ENCODE measurements around the gene MTA2.
"Not testable (repeated sequence)": the region's sequence is repeated elsewhere in the genome, so short reads cannot be mapped to it uniquely, and the experiment has no call there.

MTA2 gene

DNA sequence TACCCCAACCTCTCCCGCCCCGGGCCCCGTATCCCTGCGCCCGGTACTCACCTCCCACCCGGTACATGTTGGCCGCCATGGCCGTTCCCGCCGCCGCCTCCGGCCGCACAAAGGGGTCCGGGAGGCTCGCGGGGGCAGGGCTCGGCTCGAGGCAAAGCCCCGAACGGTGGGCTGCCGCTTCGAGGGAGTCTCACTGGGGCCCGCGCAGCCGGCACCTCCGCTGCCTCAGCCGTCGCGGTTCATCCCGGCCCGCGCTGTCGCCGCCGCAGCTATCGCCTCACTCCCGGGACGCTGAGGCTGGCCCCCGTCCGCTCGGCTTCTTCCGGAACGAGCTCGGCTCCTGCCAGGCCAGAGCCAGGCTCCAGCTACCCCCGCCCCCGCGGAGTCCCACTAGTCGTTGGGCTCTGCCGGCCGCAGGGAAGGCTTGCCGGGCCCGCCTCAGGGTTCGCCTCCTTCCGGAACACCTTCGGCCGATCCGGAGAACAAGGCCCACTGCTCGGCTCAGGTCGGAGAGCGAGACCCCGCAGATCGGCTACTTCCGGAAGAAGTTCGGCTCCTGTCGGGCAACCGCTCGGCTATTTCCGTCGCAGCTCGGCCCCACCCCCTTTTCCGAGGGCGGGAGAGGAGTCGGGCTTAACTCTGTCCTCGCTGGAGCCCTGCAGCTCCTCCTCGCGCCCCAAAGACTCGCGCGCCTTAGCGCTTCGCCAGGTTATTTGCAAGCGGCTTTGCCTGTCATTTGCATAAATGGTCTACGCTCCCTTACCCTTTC is at the start of gene MTA2:
Gene MTA2, minus strand, starts transcription at position 494 of the 769 bp plus-strand sequence. Its CDS starts 415 bp downstream, at position 79.
- DNase-seq = peak; percentile 93

DNA sequence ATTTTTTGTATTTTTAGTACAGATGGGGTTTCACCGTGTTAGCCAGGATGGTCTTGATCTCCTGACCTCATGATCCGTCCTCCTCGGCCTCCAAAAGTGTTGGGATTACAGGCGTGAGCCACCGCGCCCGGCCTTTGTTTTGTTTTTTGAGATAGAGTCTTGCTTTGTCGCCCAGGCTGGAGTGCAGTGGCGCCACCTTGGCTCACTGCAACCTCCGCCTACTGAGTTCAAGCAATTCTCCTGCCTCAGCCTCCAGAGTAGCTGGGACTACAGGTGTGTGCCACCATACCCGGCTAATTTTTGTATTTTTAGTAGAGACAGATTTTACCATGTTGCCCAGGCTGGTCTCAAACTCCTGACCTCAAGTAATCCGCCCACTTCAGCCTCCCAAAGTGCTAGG is 48.6 kb upstream of the MTA2 start:
- DNase-seq = not testable (repeated sequence)

DNA sequence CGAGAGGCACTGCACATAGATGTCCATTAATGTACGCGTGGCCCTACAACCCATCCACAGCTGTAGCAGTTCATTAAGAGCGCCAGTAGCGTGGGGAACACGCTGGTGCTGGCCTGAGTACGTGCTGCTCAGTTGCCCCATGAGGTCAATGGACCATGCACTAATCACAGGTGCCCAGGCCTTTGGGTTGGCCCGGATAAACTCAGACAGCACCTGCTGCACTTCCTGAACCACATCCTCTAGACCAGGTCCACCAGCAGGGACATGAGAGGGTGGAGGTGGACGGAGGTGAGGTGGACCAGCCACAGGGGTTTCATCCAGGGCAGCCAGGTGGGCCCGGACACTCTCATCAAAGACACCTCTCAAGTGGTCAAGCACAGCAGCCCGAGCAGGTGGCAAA is 47.8 kb upstream of the MTA2 start:
- no peak for DNase-seq

DNA sequence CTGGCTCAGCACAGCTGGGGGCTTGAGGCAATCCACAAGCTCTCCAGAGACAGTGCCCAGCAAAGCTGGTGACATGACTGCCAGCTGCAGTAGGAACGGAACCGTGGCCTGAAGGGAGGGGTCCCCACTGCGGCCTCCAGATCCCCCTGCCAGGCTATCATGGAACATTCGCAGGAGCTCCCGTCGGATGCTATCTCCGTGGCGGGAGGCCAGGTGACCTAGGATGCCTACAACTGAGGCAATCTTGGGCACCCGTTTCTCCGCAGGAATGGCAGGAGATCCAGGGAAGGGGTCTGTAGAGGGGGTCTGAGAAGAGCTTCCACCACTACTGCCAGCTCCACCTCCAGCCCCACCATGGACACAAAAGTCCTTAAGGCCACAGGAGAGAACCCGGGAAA is 47.3 kb upstream of the MTA2 start:
- no peak for DNase-seq

DNA sequence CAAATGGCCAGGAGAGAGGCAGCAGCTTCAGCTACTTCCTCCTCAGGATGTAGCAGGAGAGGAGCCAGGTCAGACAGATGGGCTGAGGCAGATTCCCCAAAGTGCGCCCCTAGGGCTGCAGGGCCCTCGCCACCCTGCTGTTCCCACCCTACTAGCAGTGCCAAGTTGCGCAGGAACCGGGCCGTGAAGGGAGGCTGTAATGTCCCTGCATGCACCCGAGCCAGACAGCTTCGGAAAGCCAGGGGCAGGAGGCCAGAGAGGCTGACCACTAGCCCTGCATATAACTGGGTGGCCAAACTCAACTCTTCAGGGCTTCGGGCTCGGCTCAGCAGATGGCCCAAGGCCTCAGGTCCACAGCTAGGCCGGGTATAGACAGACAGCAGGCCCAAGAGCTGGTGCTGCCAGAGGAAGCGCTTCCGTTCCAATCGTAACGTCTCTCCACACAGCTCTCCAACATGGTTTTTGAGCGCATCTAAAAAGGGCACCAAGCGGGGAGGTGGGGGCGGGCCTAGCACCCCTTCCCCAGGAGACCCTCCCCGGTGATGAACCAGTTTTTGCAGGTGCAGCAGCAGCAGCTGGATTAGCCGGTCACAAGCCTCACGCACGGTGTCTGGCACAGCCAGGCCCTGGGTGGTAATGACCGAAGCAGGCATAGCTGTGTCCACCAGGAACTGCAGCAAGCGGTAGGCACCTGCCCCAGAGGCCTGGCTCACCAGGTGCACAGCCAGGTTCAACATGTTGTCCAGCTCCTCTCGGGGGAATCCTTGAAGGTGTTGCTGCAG is 46.7 kb upstream of the MTA2 start:
- DNase-seq = no peak

DNA sequence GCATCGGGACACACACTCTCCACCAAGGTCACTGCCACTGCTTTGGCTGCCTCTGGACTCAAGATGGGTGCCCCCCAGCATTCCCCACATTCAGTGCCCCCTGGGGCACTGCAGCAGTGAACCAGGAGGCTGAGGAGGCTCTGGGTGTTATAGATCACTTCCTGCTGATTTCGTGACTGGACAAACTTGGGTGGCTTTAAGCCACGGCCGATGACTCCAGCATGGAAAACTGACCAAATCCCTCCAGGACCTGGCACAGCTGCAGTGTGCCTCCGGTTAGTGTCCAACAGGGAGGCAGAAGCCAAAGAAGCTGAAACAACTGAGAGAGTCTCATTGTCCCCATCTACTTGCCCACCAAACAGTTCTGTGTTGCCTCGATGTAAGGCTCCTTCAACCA is 45.9 kb upstream of the MTA2 start:
- DNase-seq = no peak

DNA sequence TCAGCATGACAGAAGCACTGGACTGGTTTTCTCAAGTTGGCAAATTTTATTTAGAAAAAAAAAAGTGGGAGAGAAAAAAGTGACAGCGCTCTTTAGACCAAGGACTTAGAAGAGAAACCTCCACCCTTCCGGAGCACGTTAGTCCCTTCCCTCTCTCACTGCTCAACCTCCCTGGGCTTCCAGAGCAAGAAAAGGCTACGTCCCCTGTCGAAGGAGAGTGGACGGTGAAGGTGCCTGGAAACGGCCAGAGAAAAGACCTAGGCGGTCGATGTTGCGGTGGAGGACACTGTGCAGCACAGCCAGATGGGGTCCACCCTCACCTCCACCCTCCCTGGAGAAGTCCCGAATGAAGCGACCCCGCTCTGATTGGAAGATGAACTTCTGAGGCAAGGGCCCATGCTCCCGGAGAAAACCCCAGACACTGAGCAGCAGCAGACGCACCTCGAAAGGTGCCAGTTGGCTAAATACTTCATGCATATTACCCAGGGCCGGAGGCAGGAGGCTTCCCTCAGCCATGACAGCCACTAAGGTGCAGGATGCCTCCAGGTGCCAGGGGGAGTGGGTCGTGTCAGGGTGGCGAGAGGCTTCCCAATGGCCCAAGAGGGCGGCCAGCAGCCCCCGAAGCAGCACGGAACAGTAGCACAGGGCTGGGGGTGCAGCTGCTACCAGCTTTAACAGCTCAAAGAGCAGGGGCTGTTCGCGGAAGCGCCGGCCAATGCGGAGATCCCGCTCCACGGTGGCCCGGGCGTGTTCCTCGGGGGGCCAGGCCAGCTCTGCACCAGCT is 45.4 kb upstream of the MTA2 start:
- DNase-seq = no peak

DNA sequence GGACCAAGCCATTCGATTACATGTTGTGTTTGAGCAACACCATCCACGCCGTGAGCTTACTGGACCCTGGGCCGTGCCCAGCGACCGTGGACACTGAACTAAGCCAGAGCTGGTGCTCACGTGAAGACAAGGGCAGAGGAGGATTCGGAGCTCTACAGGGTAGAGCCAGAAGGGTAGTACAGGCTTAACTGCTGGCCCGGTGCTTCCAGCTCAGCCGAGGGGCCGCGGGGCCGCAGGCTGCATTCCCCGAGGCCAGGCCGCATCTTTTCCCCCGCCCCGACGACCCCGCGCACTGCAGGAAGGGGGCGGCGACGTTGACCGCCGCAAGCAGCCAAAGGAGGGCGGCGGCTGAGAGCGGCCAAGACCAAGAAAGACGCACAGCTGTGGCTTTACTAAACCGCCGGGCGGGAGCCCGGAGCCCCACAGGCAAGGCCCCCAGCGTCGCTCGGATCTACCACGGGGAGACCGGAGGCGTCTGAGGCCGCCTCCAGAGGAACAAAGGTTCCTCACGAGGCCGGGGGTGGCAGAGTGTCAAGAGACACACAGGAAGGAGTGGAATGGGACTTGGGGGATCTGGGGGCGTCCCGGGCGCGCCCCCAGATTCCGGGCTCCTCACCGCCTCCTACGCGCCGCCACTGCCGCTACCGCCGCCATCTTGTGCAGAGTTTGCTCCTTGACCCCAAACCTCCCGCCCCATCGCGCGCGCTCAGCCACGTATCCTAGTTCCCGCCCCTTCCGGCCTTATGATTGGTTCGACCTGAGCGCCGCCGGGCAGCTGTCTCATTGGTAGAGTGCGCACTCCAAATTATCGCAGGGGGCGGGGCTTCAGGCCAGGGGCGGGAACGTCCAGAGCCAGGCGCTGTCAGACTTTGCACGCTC is 44.5 kb upstream of the MTA2 start, which contains the start of gene GANAB:
Gene GANAB, minus strand, starts transcription at position 668 of the 879 bp plus-strand sequence. Its CDS starts 14 bp downstream, at position 654.
- DNase-seq = peak; percentile 98

DNA sequence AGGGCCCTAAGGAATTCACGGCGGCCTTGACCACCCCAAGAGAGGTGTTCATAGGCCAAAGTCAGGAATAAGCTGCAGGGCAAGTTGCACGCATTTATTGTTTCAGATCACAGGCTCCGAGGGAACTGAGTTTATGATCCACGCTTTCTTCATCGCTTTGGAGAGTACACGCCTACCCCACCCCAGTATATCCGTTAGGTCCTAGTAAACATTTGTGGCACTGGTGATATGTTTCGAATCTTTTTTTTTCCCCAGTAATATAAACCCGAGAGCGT is 43.9 kb upstream of the MTA2 start:
- DNase-seq = no peak

DNA sequence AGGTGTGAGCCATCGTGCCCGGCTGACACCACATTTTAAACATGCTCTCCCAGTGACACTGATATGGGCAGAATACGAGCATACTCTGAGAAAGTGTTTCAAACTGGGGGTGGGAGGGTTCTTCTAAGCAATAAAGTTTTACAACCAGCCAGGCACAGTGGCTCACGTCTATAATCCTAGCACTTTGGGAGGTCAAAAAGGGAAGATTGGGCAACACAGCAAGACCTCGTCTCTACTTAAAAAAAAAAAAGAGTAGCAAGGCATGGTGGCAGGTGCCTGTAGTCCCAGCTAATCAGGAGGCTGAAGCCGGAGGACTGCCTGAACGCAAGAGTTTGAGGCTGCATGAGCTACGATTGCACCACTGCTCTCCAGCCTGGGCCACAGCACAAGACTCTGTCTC is 42.6 kb upstream of the MTA2 start:
- DNase-seq = no peak

DNA sequence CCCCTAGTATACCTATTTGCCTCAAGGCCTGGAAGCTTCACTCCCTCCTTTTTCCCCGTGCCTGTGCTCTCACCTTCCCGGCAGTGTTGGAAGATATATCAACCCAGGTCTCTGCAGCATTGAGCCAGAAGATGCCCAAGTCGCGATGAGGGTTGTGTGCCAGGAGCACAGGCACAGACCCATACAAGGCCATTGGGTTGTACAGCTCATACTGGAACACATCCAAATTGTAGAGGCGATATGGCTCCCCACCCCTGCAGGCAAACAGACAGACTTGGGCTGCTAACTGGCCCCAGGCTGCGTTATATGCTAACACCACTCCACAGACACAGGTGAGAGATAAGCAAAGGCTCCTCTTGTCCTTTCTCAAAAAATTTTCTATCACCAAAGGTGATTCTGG is 30.8 kb upstream of the MTA2 start:
- DNase-seq = no peak

DNA sequence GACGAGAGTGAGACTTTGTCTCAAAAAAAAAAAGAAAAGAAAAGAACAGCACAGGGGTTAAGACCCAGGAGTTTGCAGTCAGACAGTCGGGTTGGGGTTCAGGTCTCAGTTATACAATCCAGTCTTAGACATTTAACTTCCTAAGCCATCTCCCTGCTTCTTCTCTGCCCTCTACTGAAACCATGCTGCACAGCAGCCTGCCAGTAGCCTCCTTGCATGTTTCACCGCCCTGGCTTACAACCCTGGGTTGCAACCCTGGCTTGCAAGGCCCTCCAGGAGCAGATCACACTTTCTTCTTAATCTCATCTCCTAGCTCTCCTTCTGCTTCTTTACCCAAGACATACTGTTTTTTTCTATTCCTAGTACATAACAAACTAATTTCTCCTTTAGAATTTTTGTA is 26.0 kb upstream of the MTA2 start:
- DNase-seq = no peak

DNA sequence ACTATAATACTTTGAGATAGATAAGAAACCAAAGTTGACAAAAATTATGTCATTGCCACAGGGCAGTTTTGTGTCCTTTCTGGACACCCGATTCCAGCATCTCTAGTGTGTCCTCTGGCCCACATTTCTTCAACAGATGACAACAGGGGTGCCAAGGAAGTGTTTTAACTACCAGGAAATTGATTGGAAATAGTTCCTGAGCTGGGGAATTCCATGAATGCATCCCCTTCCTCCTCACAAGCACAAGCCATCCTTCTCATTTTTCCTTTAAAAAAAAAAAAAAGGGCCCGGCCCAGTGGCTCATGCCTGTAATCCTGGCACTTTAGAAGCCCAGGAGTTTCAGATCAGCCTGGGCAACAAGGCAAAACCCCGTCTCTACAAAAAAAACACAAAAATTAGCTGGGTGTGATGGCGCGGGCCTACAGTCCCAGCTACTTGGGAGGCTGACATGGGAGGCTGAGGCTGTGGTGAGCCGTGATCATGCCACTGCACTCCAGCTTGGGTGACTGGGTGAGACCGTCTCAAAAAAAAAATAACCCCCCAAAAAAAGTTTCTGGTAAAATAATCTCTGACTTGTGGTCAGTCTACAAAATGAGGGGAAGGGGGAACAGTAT is 20.9 kb upstream of the MTA2 start:
- no peak for DNase-seq

DNA sequence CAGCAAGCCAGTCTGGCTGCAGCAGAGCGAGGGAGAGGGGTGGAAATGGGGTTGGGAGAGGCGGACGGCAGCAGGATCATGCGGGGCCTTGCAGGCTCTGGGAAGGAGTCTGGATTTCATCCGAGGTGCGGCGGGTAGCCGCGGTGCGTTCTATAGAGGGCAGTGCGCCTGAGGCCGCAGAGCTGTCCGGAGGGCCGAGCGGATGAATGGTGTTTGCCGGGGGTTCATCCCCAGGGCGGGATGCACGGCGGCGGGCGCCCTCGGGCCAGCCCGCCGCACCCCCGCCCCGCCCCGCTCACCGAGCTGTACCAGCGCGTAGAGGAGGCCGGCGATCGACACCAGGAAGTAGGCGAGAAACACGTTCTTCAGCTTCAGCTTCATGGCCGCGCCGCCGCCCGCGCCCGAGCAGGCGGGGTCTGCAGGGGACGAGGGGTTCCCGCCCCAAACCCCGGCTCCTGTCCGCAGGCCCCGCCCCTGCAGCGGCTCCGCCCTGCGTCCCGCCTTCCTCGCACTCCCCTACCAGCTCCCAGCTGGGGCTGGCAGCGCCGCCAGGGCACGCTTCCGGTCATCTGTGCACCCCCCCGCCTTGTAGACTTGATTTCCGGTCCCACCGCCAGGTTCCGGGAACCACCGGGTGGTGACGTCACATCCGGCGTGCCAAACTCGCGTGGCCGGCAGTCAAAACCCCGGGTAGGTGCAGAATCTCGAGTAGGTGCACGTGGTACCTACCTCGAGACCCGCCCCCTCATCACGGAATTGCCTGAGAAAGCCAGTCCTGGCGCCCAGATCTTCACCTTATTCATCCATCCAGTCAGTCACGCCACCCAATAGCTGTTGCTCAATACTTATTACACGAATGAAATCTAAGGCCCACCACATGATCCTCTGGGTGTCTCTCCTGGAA is 20.2 kb upstream of the MTA2 start, which contains the start of gene B3GAT3:
Gene B3GAT3, minus strand, starts transcription at position 420 of the 904 bp plus-strand sequence. Its CDS starts 39 bp downstream, at position 381.
- DNase-seq = peak; percentile 99

DNA sequence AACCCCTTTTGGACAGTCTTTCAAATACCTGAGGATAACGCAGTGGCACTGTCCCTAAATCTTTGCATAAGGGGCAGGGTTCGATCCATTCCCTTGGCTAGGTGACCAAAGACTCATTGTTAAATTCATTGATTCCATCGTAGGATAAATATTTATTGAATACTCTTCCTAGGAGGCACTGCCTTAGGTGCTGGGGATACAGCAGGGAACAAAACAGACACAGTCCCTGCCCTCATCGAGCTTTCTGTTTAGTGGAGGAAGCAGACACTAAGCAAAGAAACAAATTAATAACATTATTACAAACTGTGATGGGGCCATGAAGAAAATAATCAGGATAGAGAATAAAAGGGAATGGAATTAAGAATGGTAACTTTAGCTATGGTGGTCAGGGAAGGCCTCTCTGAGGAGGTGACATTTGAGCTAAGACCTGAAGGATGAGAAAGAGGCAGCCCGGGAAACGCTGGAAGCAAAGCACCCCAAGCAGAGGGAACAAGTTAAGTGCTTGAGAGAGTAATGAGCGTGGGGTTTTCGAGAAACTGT is 19.4 kb upstream of the MTA2 start:
- no peak for DNase-seq

DNA sequence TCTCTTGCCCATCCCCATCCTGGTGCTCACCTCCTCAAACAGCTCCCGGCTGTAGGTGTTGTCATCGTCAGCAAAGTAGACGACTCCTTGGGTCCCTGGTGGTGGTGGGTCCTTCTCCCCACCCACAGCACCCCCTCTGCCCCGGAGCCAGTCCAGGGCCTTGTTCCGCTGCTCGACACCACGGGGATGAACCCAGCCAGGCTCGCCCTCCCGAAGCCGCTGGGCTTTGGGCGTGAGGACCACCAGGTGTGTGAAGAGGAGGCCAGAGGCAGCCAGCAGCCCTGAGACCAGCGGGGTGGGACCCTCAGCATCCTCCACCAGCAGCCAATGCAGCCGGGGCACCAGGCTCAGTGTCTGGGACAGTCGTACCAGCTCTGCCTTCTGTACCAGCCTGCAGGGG is 15.3 kb upstream of the MTA2 start:
- DNase-seq = not testable (repeated sequence)

DNA sequence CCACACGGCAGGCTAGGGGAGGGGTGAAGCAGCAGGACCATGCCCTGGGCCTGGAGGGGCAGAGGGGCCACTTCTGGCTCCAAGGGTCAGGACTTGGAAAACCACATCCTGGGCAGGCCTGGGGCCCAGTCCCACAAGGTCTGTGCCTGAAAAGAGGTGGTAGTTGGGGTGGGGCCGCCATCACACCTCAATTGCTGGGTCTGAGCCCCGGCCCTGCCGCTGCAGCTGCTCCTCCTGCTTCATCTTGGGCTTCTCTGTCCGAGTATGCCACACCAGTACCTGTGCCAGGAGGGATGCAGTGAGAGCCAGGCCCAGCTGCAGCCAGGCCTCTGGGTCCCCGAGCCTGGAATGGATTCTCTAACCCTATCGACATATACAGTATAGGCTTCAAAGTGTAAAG is 13.9 kb upstream of the MTA2 start:
- no peak for DNase-seq

DNA sequence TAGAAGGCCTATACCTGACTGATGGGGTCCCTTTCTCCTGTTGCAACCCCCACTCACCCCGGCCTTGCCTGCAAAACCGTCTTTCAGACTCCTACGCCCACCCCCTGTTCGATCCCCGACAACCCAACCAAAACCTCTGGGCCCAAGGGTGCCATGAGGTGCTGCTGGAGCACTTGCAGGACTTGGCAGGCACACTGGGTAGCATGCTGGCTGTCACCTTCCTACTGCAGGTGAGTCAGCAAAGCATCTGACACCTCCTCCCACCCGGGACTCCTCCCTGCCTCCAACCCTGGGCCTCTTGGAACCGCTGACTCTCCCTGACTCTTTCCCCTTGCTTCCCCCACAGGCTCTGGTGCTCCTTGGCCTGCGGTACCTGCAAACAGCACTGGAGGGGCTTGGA is 12.6 kb upstream of the MTA2 start:
- DNase-seq = peak; percentile 39

DNA sequence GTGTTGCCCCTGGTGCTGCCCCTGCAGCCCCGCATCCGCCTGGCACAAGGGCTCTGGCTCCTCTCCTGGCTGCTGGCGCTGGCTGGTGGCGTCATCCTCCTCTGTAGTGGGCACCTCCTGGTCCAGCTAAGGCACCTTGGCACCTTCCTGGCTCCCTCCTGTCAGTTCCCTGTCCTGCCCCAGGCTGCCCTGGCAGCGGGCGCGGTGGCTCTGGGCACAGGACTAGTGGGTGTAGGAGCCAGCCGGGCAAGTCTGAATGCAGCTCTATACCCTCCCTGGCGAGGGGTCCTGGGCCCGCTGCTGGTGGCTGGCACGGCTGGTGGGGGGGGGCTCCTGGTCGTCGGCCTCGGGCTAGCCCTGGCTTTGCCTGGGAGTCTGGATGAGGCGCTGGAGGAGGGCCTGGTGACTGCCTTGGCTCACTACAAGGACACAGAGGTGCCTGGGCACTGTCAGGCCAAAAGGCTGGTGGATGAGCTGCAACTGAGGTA is 11.7 kb upstream of the MTA2 start:
- DNase-seq = no peak
